H1 (cell line): Measurements from ENCODE around the gene PLD6. TPM values are rescaled to one million over a fixed set of nuclear protein-coding genes. Genes with fewer than 3 reads are reported as not detected.
A peak's percentile ranks its signal among the peaks of the same experiment; 100 is the strongest.

Experiments used
- CTCF ChIA-PET: fragments of 300-600 bp; sonication (Branson Sonifier 250); formaldehyde crosslinking; loops from one replicate; lab custom pipeline; 2021; ENCODE audit not compliant: partially characterized antibody; lab: Charles Lee
- POLR2A ChIA-PET: fragments of 300-600 bp; sonication (Branson Sonifier 250); formaldehyde crosslinking; loops from one replicate; lab custom pipeline; 2021; ENCODE audit warnings: inconsistent platforms; ENCODE audit not compliant: partially characterized antibody; lab: Charles Lee
- DNase-seq, 2 experiments: peaks; one replicate each; pipeline versions ENCODE4 v3.0.0 to v3.0.0-alpha.2; 2010 to 2022; ENCODE audit warnings: low spot score in 2 of 2, low read depth in 1 of 2, mixed read lengths in 1 of 2
- FAIRE-seq: peaks from 2 replicates; lab custom pipeline; 2011; peaks lifted over from hg19 to GRCh38; lab: Jason Lieb, UNC
- H2AFZ ChIP-seq: 2 replicates; pipeline ENCODE4 v1.8.1; 2012; ENCODE audit warnings: low read length, inconsistent platforms
- H2AK5ac ChIP-seq: 2 replicates; pipeline ENCODE4 v1.6.1; 2013; ENCODE audit warnings: low read depth, low read length
- H2BK120ac ChIP-seq: replicated peaks from 2 replicates; pipeline ENCODE3; 2013; ENCODE audit warnings: low read depth, low read length, inconsistent platforms
- H2BK12ac ChIP-seq: 2 replicates; pipeline ENCODE4 v1.6.1; 2013; ENCODE audit warnings: low read depth, low read length
- H2BK15ac ChIP-seq: 2 replicates; pipeline ENCODE4 v1.6.1; 2013; ENCODE audit warnings: low read length
- H2BK20ac ChIP-seq: 2 replicates; pipeline ENCODE4 v1.6.1; 2013; ENCODE audit warnings: low read length
- H2BK5ac ChIP-seq: 2 replicates; pipeline ENCODE4 v1.6.1; 2013; ENCODE audit warnings: low read depth, low read length
- H3K14ac ChIP-seq: 2 replicates; pipeline ENCODE4 v1.6.1; 2013; ENCODE audit warnings: inconsistent platforms; ENCODE audit not compliant: insufficient read length
- H3K18ac ChIP-seq: 2 replicates; pipeline ENCODE4 v1.6.1; 2013; ENCODE audit warnings: low read length; ENCODE audit errors: extremely low read depth
- H3K23ac ChIP-seq: 2 replicates; pipeline ENCODE4 v1.6.1; 2013; ENCODE audit warnings: inconsistent platforms; ENCODE audit not compliant: insufficient read length
- H3K23me2 ChIP-seq: 2 replicates; pipeline ENCODE4 v1.6.1; 2013; ENCODE audit warnings: low read depth, low read length
- H3K27ac ChIP-seq: 2 replicates; pipeline ENCODE4 v1.6.1; 2011; ENCODE audit warnings: low read depth, low read length, inconsistent platforms
- H3K27me3 ChIP-seq, 4 experiments: replicated peaks in 1 of 4; 1 replicate in 1 of 4; 2 replicates in 3 of 4; pipeline versions ENCODE4 v1.6.1 to v1.8.1; 2011 to 2013; ENCODE audit warnings: low read length in 3 of 4, mild to moderate bottlenecking in 3 of 4, inconsistent platforms in 2 of 4, mixed read lengths in 2 of 4, moderate library complexity in 1 of 4; ENCODE audit not compliant: control insufficient read depth in 3 of 4, insufficient read depth in 3 of 4; ENCODE audit errors: extremely low read depth in 1 of 4
- H3K36me3 ChIP-seq, 4 experiments: 2 replicates each; pipeline versions ENCODE4 v1.6.1 to v1.8.1; 2011 to 2013; ENCODE audit warnings: mild to moderate bottlenecking in 4 of 4, low read length in 3 of 4, moderate library complexity in 2 of 4, control low read depth in 1 of 4, inconsistent platforms in 1 of 4; ENCODE audit not compliant: insufficient read depth in 4 of 4, control insufficient read depth in 2 of 4
- H3K4ac ChIP-seq: replicated peaks from 2 replicates; pipeline ENCODE3; 2013; ENCODE audit warnings: low read length, low read depth, mixed read lengths, inconsistent platforms; ENCODE audit not compliant: insufficient read length
- H3K4me1 ChIP-seq, 4 experiments: replicated peaks in 1 of 4; 1 replicate in 1 of 4; 2 replicates in 3 of 4; pipeline versions ENCODE4 v1.6.1 to v1.8.1; 2011 to 2013; ENCODE audit warnings: low read length in 3 of 4, inconsistent platforms in 2 of 4, mixed read lengths in 1 of 4; ENCODE audit not compliant: insufficient read depth in 4 of 4, control insufficient read depth in 3 of 4
- H3K4me2 ChIP-seq, 2 experiments: 2 replicates each; pipeline versions ENCODE4 v1.6.1 to v1.8.1; 2011 to 2013; ENCODE audit warnings: low read depth in 2 of 2, low read length in 2 of 2, control low read depth in 1 of 2, inconsistent platforms in 1 of 2, mild to moderate bottlenecking in 1 of 2; ENCODE audit not compliant: insufficient read depth in 1 of 2
- H3K4me3 ChIP-seq, 4 experiments: fragments of 200-600, 300-600 bp in 1 of 4; sonication (generic), shearing (Covaris generic), sonication (Bioruptor Twin) in 1 of 4; 2 replicates each; pipeline versions ENCODE4 v1.5.1 to v1.8.1; 2011 to 2016; ENCODE audit warnings: low read length in 4 of 4, low read depth in 3 of 4, control low read depth in 2 of 4, inconsistent platforms in 2 of 4, mild to moderate bottlenecking in 2 of 4, mixed read lengths in 1 of 4, moderate library complexity in 1 of 4; ENCODE audit not compliant: insufficient read depth in 2 of 4; ENCODE audit errors: extremely low read depth in 1 of 4
- H3K56ac ChIP-seq: replicated peaks from 2 replicates; pipeline ENCODE3; 2013; ENCODE audit warnings: low read depth, mild to moderate bottlenecking, mixed read lengths, low read length, inconsistent platforms; ENCODE audit not compliant: insufficient read length
- H3K79me1 ChIP-seq: 2 replicates; pipeline ENCODE4 v1.6.1; 2013; ENCODE audit warnings: low read depth, low read length, control low read depth
- H3K79me2 ChIP-seq, 2 experiments: 2 replicates each; pipeline versions ENCODE4 v1.6.1 to v1.8.1; 2012 to 2013; ENCODE audit warnings: low read length in 2 of 2, mild to moderate bottlenecking in 2 of 2, inconsistent platforms in 1 of 2; ENCODE audit not compliant: insufficient read depth in 2 of 2, control insufficient read depth in 1 of 2
- H3K9ac ChIP-seq, 4 experiments: replicated peaks in 1 of 4; 1 replicate in 1 of 4; 2 replicates in 3 of 4; pipeline versions ENCODE4 v1.6.1 to v1.8.1; 2011 to 2013; ENCODE audit warnings: low read depth in 3 of 4, low read length in 3 of 4, control low read depth in 2 of 4, mild to moderate bottlenecking in 2 of 4, moderate library complexity in 2 of 4, inconsistent platforms in 1 of 4; ENCODE audit errors: extremely low read depth in 1 of 4
- H3K9me3 ChIP-seq, 2 experiments: 2 replicates each; pipeline versions ENCODE4 v1.6.1 to v1.8.1; 2012 to 2013; ENCODE audit warnings: mild to moderate bottlenecking in 2 of 2, moderate library complexity in 2 of 2, control low read depth in 1 of 2, inconsistent platforms in 1 of 2, low read depth in 1 of 2, low read length in 1 of 2, mixed read lengths in 1 of 2; ENCODE audit not compliant: insufficient read depth in 2 of 2
- H4K20me1 ChIP-seq, 2 experiments: replicated peaks in 1 of 2; 2 replicates each; pipeline versions ENCODE3 to v1.8.1; 2011 to 2013; ENCODE audit warnings: inconsistent platforms in 2 of 2, low read length in 2 of 2, mild to moderate bottlenecking in 1 of 2; ENCODE audit not compliant: insufficient read depth in 2 of 2, control insufficient read depth in 1 of 2
- H4K5ac ChIP-seq: 2 replicates; pipeline ENCODE4 v1.6.1; 2013; ENCODE audit warnings: low read length, low read depth, mixed read lengths, inconsistent platforms; ENCODE audit not compliant: insufficient read length
- H4K8ac ChIP-seq: 2 replicates; pipeline ENCODE4 v1.8.0; 2013; ENCODE audit warnings: mild to moderate bottlenecking, moderate library complexity, low read length, inconsistent platforms; ENCODE audit not compliant: insufficient read depth; ENCODE audit errors: extremely low read depth
- H4K91ac ChIP-seq: replicated peaks from 2 replicates; pipeline ENCODE3; 2013; ENCODE audit warnings: low read length, mixed read lengths, inconsistent platforms; ENCODE audit not compliant: insufficient read length
- BACH1 ChIP-seq: IDR thresholded peaks from 2 replicates; pipeline ENCODE4 v1.6.1; 2012; ENCODE audit warnings: low read length, improper control_type of control experiment
- EGR1 ChIP-seq: IDR thresholded peaks from 2 replicates; pipeline ENCODE4 v1.6.1; 2011; ENCODE audit warnings: low read depth, low read length, borderline replicate concordance
- HDAC2 ChIP-seq, 2 experiments: fragments of 300-600 bp in 1 of 2; sonication (generic) in 1 of 2; IDR thresholded peaks; 2 replicates each; pipeline ENCODE4 v1.6.1; 2011 to 2012; ENCODE audit warnings: low read depth in 2 of 2, low read length in 2 of 2, mild to moderate bottlenecking in 2 of 2, moderate library complexity in 2 of 2, borderline replicate concordance in 1 of 2, inconsistent platforms in 1 of 2
- JUND ChIP-seq: IDR thresholded peaks from 2 replicates; pipeline ENCODE4 v1.6.1; 2011; ENCODE audit warnings: mild to moderate bottlenecking, improper control_type of control experiment, low read length
- MAX ChIP-seq: IDR thresholded peaks from 2 replicates; pipeline ENCODE4 v1.6.1; 2012; ENCODE audit warnings: inconsistent platforms
- POLR2A ChIP-seq, 2 experiments: IDR thresholded peaks; 1 replicate in 1 of 2; 2 replicates in 1 of 2; pipeline ENCODE4 v1.6.1; 2011; ENCODE audit warnings: low read depth in 2 of 2, low read length in 2 of 2, mild to moderate bottlenecking in 2 of 2; ENCODE audit errors: control extremely low read depth in 1 of 2
- SIN3A ChIP-seq, 2 experiments: IDR thresholded peaks in 1 of 2; conservative IDR thresholded peaks in 1 of 2; 2 replicates each; pipeline ENCODE4 v1.6.1; 2011 to 2012; ENCODE audit warnings: low read length in 2 of 2, improper control_type of control experiment in 1 of 2, low read depth in 1 of 2, mild to moderate bottlenecking in 1 of 2
- TAF1 ChIP-seq: IDR thresholded peaks from 2 replicates; pipeline ENCODE4 v1.6.1; 2011; ENCODE audit warnings: mild to moderate bottlenecking, low read depth, low read length
- TBP ChIP-seq: IDR thresholded peaks from 2 replicates; pipeline ENCODE4 v1.6.1; 2011; ENCODE audit warnings: low read depth, low read length, improper control_type of control experiment
- USF2 ChIP-seq: IDR thresholded peaks from 2 replicates; pipeline ENCODE4 v1.6.1; 2011; ENCODE audit warnings: low read length, improper control_type of control experiment
- WGBS, 2 experiments: shearing (Covaris generic) in 1 of 2; methylation state at CpG; one replicate each; pipeline versions ENCODE4 v1.1.6 to v1.1.7; 2013 to 2015; ENCODE audit warnings: low lambda C conversion rate in 2 of 2, mixed read lengths in 2 of 2, inconsistent platforms in 1 of 2, low coverage in 1 of 2, missing lambda C conversion rate in 1 of 2; ENCODE audit not compliant: insufficient replicate concordance in 2 of 2, insufficient coverage in 1 of 2, insufficient read length in 1 of 2; ENCODE audit errors: extremely low coverage in 1 of 2, missing lambda C conversion rate in 1 of 2; 5-methylcytosine and 5-hydroxymethylcytosine counted together
- polyA plus RNA-seq, 7 experiments: library from polyadenylated mRNA; depleted of rRNA in 3 of 7; stranded (reverse) in 5 of 7; unstranded in 2 of 7; fragments of >200 nt in 5 of 7; fragments of 200-250 nt in 2 of 7; gene quantifications; 1 replicate in 5 of 7; 2 replicates in 1 of 7; 4 replicates in 1 of 7; pipeline versions ENCODE4 v1.2.1 to v1.2.3, GENCODE V29; 2011 to 2013; ENCODE audit warnings: missing spikeins in 2 of 7, mixed read lengths in 2 of 7
- total RNA-seq: library from RNA; stranded (reverse); fragmentation: NEBNext Ultra II Directional; extraction: Animal tissue kit (Norgen Biotek cat#: 25700); gene quantifications from 2 replicates; pipeline ENCODE4 v1.2.1, GENCODE V29; 2021

The PLD6 gene
- total and polyA plus RNA-seq, 2 of the 8 experiments (the other 6 are each of a cell fraction or from before 2014, with no cell fraction given): 0.20 to 0.22 TPM

- ChIA-PET POLR2A (interaction anchor here (0.7 to 1.7 kb wide), 5 partner anchors 8 to 343 kb away, joined by 3 to 7 read pairs (median 4); partner anchors contain the start of gene COPS3), CTCF (no interaction called here)
- Histone ChIP-seq H4K91ac (peak within 1 kb of the TSS; percentile 100), H3K14ac (no peak within 1 kb of the TSS), H3K4me1 (peaks cover 2 to 10% (median 5%) of the 10 kb centered on the region in 4 experiments; a peak in 5 of 7 replicates), H3K4ac (no peak within 1 kb of the TSS), H2BK120ac (peak within 1 kb of the TSS; percentile 99), H3K56ac (peak within 1 kb of the TSS; percentile 100), H2BK15ac (peak within 1 kb of the TSS; percentile 99; the same call in 1 of the 2 replicates), H3K9ac (peak within 1 kb of the TSS; percentile 46 to 100 (median 98)), H2AK5ac (no peak within 1 kb of the TSS), H3K27ac (peak within 1 kb of the TSS; percentile 100), H2BK12ac (peak within 1 kb of the TSS; percentile 100), H4K20me1 (peaks cover 8 to 15% of the 10 kb centered on the region in 2 experiments), H3K18ac (peak within 1 kb of the TSS; percentile 99), H3K4me3 (peak within 1 kb of the TSS; percentile 79 to 97 (median 94)), H4K5ac (peak within 1 kb of the TSS; percentile 100), H3K79me1 (peaks cover 16% of the 10 kb centered on the region), H3K79me2 (peaks cover 7 to 35% of the 10 kb centered on the region in 2 experiments; a peak in 3 of 4 replicates), H3K23me2 (peaks cover 9% of the 10 kb centered on the region), H2BK20ac (peak within 1 kb of the TSS; percentile 97; the same call in 1 of the 2 replicates), H3K9me3 (no peaks in the 10 kb centered on the region), H3K36me3 (peaks cover 0 to 5% (median 3%) of the 10 kb centered on the region in 4 experiments; a peak in 4 of 8 replicates), H2AFZ (peak within 1 kb of the TSS; percentile 100), H4K8ac (peak within 1 kb of the TSS; percentile 99; the same call in 1 of the 2 replicates), H3K27me3 (no peaks in the 10 kb centered on the region), H3K23ac (no peak within 1 kb of the TSS), H2BK5ac (peak within 1 kb of the TSS; percentile 100), H3K4me2 (peak within 1 kb of the TSS; percentile 95 to 100)
- WGBS, 2 experiments: 2% methylated on average over 51 of the region's 53 CpGs; no CpG with 5 or more reads in 1 of the 2 experiments
- FAIRE-seq: no peak
- peak in 1 of 2 experiments; percentile 90 for DNase-seq
- TF ChIP-seq EGR1 (peak; percentile 45), HDAC2 (IDR thresholded peaks at IDR 0.05; ENCODE audit: borderline replicate concordance in 1 of 2, low read depth in 2 of 2, low read length in 2 of 2) (peak in 1 of 2 experiments; percentile 71; a peak in 2 of 4 replicates), USF2 (peak; percentile 94), POLR2A (IDR thresholded peaks at IDR 0.05; ENCODE audit: control extremely low read depth in 1 of 2, low read depth in 2 of 2, low read length in 2 of 2) (peak; percentile 11 to 72), MAX (peak; percentile 37), TAF1 (peak; percentile 58), TBP (peak; percentile 65), BACH1 (peak; percentile 90; the same call in 1 of the 2 replicates), JUND (peak; percentile 96), SIN3A (conservative IDR thresholded peaks at IDR 0.05 in 1 of 2, IDR thresholded peaks at IDR 0.05 in 1 of 2; ENCODE audit: low read depth in 1 of 2, low read length in 2 of 2) (peak; percentile 26 to 63; a peak in 1 of 4 replicates)
Measured at GRCh38 chr17:17237026-17237799, 31.1 kb upstream of the PLD6 start, which contains the start of gene FLCN. TSS of gene FLCN (minus strand) at chr17:17237168. CDS start at chr17:17228137, 9,031 bp downstream.
